ENCODE results near the gene PTH1R. TPM values are rescaled to one million over a fixed set of nuclear protein-coding genes. Genes with fewer than 3 reads are reported as not detected.

PTH1R gene
- total and polyA plus RNA-seq, 4 donors, result 7.8 to 25.0 (median 13.0) TPM

GRCh38 chr3:46915297-46915822 is 37.8 kb downstream of the PTH1R start:
- H3K4me3 ChIP-seq (ENCODE audit: low read depth, low read length), result no peak overlapping the region
- H3K27ac ChIP-seq (ENCODE audit: low read depth, low read length), result no peak overlapping the region
- 90% methylated on average over 5 of the region's 8 CpGs for WGBS (ENCODE audit: insufficient coverage)
- no peaks in the 10 kb centered on the region for H3K4me1 ChIP-seq (ENCODE audit: control insufficient read depth, insufficient read depth, low read length)
- H3K36me3 ChIP-seq (ENCODE audit: control insufficient read depth, insufficient read depth, low read length), result peaks cover 12% of the 10 kb centered on the region
- H3K27me3 ChIP-seq (ENCODE audit: control insufficient read depth, insufficient read depth, low read length), result no peaks in the 10 kb centered on the region
- no peaks in the 10 kb centered on the region for H3K9me3 ChIP-seq (ENCODE audit: control insufficient read depth, insufficient read depth, low read length)
- DNase-seq (ENCODE audit: low read depth in 4 of 6, low spot score in 6 of 6), result no peak

GRCh38 chr3:46916278-46916677 is 38.8 kb downstream of the PTH1R start:
- no CpG with 5 or more reads among the region's 1 CpG for WGBS (ENCODE audit: insufficient coverage)
- Histone ChIP-seq H3K4me3 (ENCODE audit: low read depth, low read length) (no peak overlapping the region), H3K27ac (ENCODE audit: low read depth, low read length) (no peak overlapping the region), H3K36me3 (ENCODE audit: control insufficient read depth, insufficient read depth, low read length) (peaks cover 20% of the 10 kb centered on the region), H3K9me3 (ENCODE audit: control insufficient read depth, insufficient read depth, low read length) (no peaks in the 10 kb centered on the region), H3K4me1 (ENCODE audit: control insufficient read depth, insufficient read depth, low read length) (no peaks in the 10 kb centered on the region), H3K27me3 (ENCODE audit: control insufficient read depth, insufficient read depth, low read length) (no peaks in the 10 kb centered on the region)
- DNase-seq (ENCODE audit: low read depth in 4 of 6, low spot score in 6 of 6), result no peak

- Histone ChIP-seq H3K27ac (ENCODE audit: low read depth, low read length) (no peak overlapping the region), H3K4me1 (ENCODE audit: control insufficient read depth, insufficient read depth, low read length) (no peaks in the 10 kb centered on the region), H3K36me3 (ENCODE audit: control insufficient read depth, insufficient read depth, low read length) (peaks cover 25% of the 10 kb centered on the region), H3K27me3 (ENCODE audit: control insufficient read depth, insufficient read depth, low read length) (no peaks in the 10 kb centered on the region), H3K4me3 (ENCODE audit: low read depth, low read length) (no peak overlapping the region), H3K9me3 (ENCODE audit: control insufficient read depth, insufficient read depth, low read length) (no peaks in the 10 kb centered on the region)
- WGBS (ENCODE audit: insufficient coverage), result 100% methylated on average over 2 of the region's 3 CpGs
- DNase-seq (ENCODE audit: low read depth in 4 of 6, low spot score in 6 of 6), result no peak
These were observed 39.3 kb downstream of the PTH1R start for GRCh38 chr3:46916799-46917198.

DNA sequence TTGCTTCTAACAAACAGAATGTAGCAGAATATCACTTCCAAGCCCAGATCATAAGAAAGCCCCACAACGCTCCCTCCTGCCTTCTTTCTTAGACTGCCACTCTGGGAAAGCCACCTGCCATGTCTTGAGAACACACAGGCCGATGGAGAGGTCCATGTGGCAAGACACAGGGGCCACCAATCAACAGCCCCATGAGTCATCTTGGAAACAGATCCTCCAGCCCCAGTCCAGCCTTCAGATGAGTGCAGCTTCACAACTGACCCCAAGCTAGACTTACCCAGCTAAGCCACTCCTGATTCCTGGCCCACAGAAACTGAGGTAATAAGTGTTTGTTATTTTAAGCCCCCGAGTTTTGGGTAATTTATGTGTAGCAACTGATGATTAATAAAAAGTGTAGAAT is 39.7 kb downstream of the PTH1R start:
- H3K36me3 ChIP-seq (ENCODE audit: control insufficient read depth, insufficient read depth, low read length), result peaks cover 30% of the 10 kb centered on the region
- 87% methylated on average over 2 of the region's 3 CpGs for WGBS (ENCODE audit: insufficient coverage)

GRCh38 chr3:46918202-46918601 is 40.7 kb downstream of the PTH1R start:
- no peak for DNase-seq (ENCODE audit: low read depth in 4 of 6, low spot score in 6 of 6)
- peaks cover 39% of the 10 kb centered on the region for H3K36me3 ChIP-seq (ENCODE audit: control insufficient read depth, insufficient read depth, low read length)
- H3K9me3 ChIP-seq (ENCODE audit: control insufficient read depth, insufficient read depth, low read length), result no peaks in the 10 kb centered on the region
- no peaks in the 10 kb centered on the region for H3K4me1 ChIP-seq (ENCODE audit: control insufficient read depth, insufficient read depth, low read length)
- no peaks in the 10 kb centered on the region for H3K27me3 ChIP-seq (ENCODE audit: control insufficient read depth, insufficient read depth, low read length)
- no peak overlapping the region for H3K4me3 ChIP-seq (ENCODE audit: low read depth, low read length)
- WGBS (ENCODE audit: insufficient coverage), result no CpG with 5 or more reads among the region's 1 CpG
- no peak overlapping the region for H3K27ac ChIP-seq (ENCODE audit: low read depth, low read length)

More for the DNA sequence above, 39.7 kb downstream of the PTH1R start:
- no peak for DNase-seq (ENCODE audit: low read depth in 4 of 6, low spot score in 6 of 6)
- Histone ChIP-seq H3K4me3 (ENCODE audit: low read depth, low read length) (no peak overlapping the region), H3K27me3 (ENCODE audit: control insufficient read depth, insufficient read depth, low read length) (no peaks in the 10 kb centered on the region), H3K9me3 (ENCODE audit: control insufficient read depth, insufficient read depth, low read length) (no peaks in the 10 kb centered on the region), H3K4me1 (ENCODE audit: control insufficient read depth, insufficient read depth, low read length) (no peaks in the 10 kb centered on the region), H3K27ac (ENCODE audit: low read depth, low read length) (no peak overlapping the region)

GRCh38 chr3:46918634-46919033 is 41.1 kb downstream of the PTH1R start:
- Histone ChIP-seq H3K27me3 (ENCODE audit: control insufficient read depth, insufficient read depth, low read length) (no peaks in the 10 kb centered on the region), H3K36me3 (ENCODE audit: control insufficient read depth, insufficient read depth, low read length) (peaks cover 43% of the 10 kb centered on the region), H3K4me1 (ENCODE audit: control insufficient read depth, insufficient read depth, low read length) (peaks cover 2% of the 10 kb centered on the region), H3K4me3 (ENCODE audit: low read depth, low read length) (no peak overlapping the region), H3K9me3 (ENCODE audit: control insufficient read depth, insufficient read depth, low read length) (no peaks in the 10 kb centered on the region), H3K27ac (ENCODE audit: low read depth, low read length) (no peak overlapping the region)
- no peak for DNase-seq (ENCODE audit: low read depth in 4 of 6, low spot score in 6 of 6)
- 100% methylated on average over 3 of the region's 4 CpGs for WGBS (ENCODE audit: insufficient coverage)

- Histone ChIP-seq H3K4me3 (ENCODE audit: low read depth, low read length) (no peak overlapping the region), H3K27me3 (ENCODE audit: control insufficient read depth, insufficient read depth, low read length) (no peaks in the 10 kb centered on the region), H3K36me3 (ENCODE audit: control insufficient read depth, insufficient read depth, low read length) (peaks cover 65% of the 10 kb centered on the region), H3K27ac (ENCODE audit: low read depth, low read length) (no peak overlapping the region), H3K9me3 (ENCODE audit: control insufficient read depth, insufficient read depth, low read length) (no peaks in the 10 kb centered on the region), H3K4me1 (ENCODE audit: control insufficient read depth, insufficient read depth, low read length) (peaks cover 12% of the 10 kb centered on the region)
- WGBS (ENCODE audit: insufficient coverage), result 97% methylated on average over 3 of the region's 4 CpGs
- DNase-seq (ENCODE audit: low read depth in 4 of 6, low spot score in 6 of 6), result no peak
These were observed 43.5 kb downstream of the PTH1R start for GRCh38 chr3:46921041-46921440.

- Histone ChIP-seq H3K27ac (ENCODE audit: low read depth, low read length) (no peak overlapping the region), H3K36me3 (ENCODE audit: control insufficient read depth, insufficient read depth, low read length) (peaks cover 71% of the 10 kb centered on the region), H3K4me3 (ENCODE audit: low read depth, low read length) (no peak overlapping the region), H3K4me1 (ENCODE audit: control insufficient read depth, insufficient read depth, low read length) (peaks cover 20% of the 10 kb centered on the region), H3K27me3 (ENCODE audit: control insufficient read depth, insufficient read depth, low read length) (no peaks in the 10 kb centered on the region), H3K9me3 (ENCODE audit: control insufficient read depth, insufficient read depth, low read length) (no peaks in the 10 kb centered on the region)
- WGBS (ENCODE audit: insufficient coverage), result 100% methylated on average over 6 of the region's 7 CpGs
- no peak for DNase-seq (ENCODE audit: low read depth in 4 of 6, low spot score in 6 of 6)
These were observed 44.4 kb downstream of the PTH1R start for GRCh38 chr3:46921871-46922271.

GRCh38 chr3:46922426-46922825 is 44.9 kb downstream of the PTH1R start:
- H3K4me1 ChIP-seq (ENCODE audit: control insufficient read depth, insufficient read depth, low read length), result peaks cover 21% of the 10 kb centered on the region
- H3K27me3 ChIP-seq (ENCODE audit: control insufficient read depth, insufficient read depth, low read length), result no peaks in the 10 kb centered on the region
- H3K4me3 ChIP-seq (ENCODE audit: low read depth, low read length), result no peak overlapping the region
- DNase-seq (ENCODE audit: low read depth in 4 of 6, low spot score in 6 of 6), result no peak
- WGBS (ENCODE audit: insufficient coverage), result 100% methylated on average over 3 of the region's 4 CpGs
- peaks cover 76% of the 10 kb centered on the region for H3K36me3 ChIP-seq (ENCODE audit: control insufficient read depth, insufficient read depth, low read length)
- H3K9me3 ChIP-seq (ENCODE audit: control insufficient read depth, insufficient read depth, low read length), result no peaks in the 10 kb centered on the region
- H3K27ac ChIP-seq (ENCODE audit: low read depth, low read length), result no peak overlapping the region

DNA sequence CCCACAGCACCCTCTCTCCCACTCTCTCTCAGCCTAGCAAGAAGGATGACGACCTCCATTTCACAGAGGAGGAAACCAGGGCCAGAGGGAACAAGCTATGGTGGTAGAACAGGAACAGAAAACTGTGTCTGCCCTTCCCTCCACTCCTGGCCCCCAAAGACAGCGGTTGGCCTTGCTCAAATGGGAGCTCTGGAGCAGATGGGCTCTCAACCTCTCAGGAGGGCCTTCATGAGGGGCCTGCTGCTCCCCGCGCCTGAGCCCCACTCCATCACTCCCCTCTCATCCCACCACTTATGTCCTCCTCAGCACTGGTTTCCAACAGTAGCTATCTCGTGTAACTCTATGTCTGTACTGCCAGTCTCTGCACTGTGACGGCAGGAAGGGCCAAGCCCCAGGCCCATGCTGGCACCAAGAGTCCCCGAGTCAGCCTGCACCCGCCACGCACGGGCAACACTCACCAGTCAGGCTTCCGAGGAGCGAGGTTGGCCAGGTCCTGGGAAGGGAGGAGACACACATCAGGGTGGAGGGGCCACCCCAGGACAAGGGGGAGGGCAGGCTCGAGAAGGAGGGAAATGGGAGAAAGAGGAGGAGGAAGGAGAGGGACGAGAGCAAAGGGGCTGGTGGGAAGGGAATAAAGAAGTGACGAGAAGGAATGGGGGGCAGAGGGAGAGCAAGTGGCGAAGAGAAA is 45.5 kb downstream of the PTH1R start:
- no peaks in the 10 kb centered on the region for H3K9me3 ChIP-seq (ENCODE audit: control insufficient read depth, insufficient read depth, low read length)
- H3K4me1 ChIP-seq (ENCODE audit: control insufficient read depth, insufficient read depth, low read length), result peaks cover 21% of the 10 kb centered on the region
- no peak for DNase-seq (ENCODE audit: low read depth in 4 of 6, low spot score in 6 of 6)
- no peak overlapping the region for H3K4me3 ChIP-seq (ENCODE audit: low read depth, low read length)
- H3K27me3 ChIP-seq (ENCODE audit: control insufficient read depth, insufficient read depth, low read length), result no peaks in the 10 kb centered on the region
- peaks cover 78% of the 10 kb centered on the region for H3K36me3 ChIP-seq (ENCODE audit: control insufficient read depth, insufficient read depth, low read length)
- 96% methylated on average over 14 of the region's 16 CpGs for WGBS (ENCODE audit: insufficient coverage)
- no peak overlapping the region for H3K27ac ChIP-seq (ENCODE audit: low read depth, low read length)
